Activated CD4-positive, alpha-beta T cell treated with anti-CD3 and anti-CD28 coated beads, Interleukin-2, amount 10 ng/mL, durations not matched to agents 24 days and 14 days (primary cell): ENCODE results near the gene KIF4A. TPM values are rescaled to one million over a fixed set of nuclear protein-coding genes. Genes with fewer than 3 reads are reported as not detected.

Source experiments
- total RNA-seq: library from RNA; stranded (reverse); gene quantifications from 2 replicates; pipeline ENCODE4 v1.2.3, GENCODE V29; 2022

Gene KIF4A
- total RNA-seq, 1 donor from 2014 or later = 19.4 TPM

Other genes with a start within 250 kb of the KIF4A start
- not detected in 2 replicates for gene AWAT2, start 240.2 kb upstream of the KIF4A start, total RNA-seq
- gene OTUD6A, start 227.6 kb upstream of the KIF4A start, total RNA-seq = not detected in 2 replicates
- gene IGBP1, start 156.7 kb upstream of the KIF4A start, total RNA-seq = 29.8 and 30.5 TPM in 2 replicates
- gene DGAT2L6, start 112.6 kb upstream of the KIF4A start, total RNA-seq = not detected in 2 replicates
- not detected in 2 replicates for gene AWAT1, start 55.4 kb upstream of the KIF4A start, total RNA-seq
- 0.21 and 0.24 TPM in 2 replicates for gene P2RY4, start 29.9 kb upstream of the KIF4A start, total RNA-seq
- not detected in 2 replicates for gene ARR3, start 21.8 kb upstream of the KIF4A start, total RNA-seq
- gene RAB41, start 7.9 kb upstream of the KIF4A start, total RNA-seq = not detected in 2 replicates
- gene PDZD11, start 177 bp upstream of the KIF4A start, total RNA-seq = 28.9 and 30.0 TPM in 2 replicates
- gene GDPD2, start 133.2 kb downstream of the KIF4A start, total RNA-seq = 0.12 and 0.19 TPM in 2 replicates
- 31.9 and 41.1 TPM in 2 replicates for gene DLG3, start 154.7 kb downstream of the KIF4A start, total RNA-seq